Measurements from ENCODE around the gene FBXO31. TPM values are rescaled to one million over a fixed set of nuclear protein-coding genes. Genes with fewer than 3 reads are reported as not detected.

The FBXO31 gene
- total and polyA plus RNA-seq, 9 of the 15 experiments (the other 6 are each of a cell fraction or from before 2014, with no cell fraction given), result 0.18 to 33.3 (median 10.9) TPM

GRCh38 chr16:87363771-87364455, 19.7 kb downstream of the FBXO31 start:
- no peak overlapping the region for H2AFZ ChIP-seq (ENCODE audit: low read depth, low read length)
- H3K9ac ChIP-seq (ENCODE audit: insufficient read depth in 1 of 2, low read depth in 2 of 2, low read length in 2 of 2), result peak overlapping the region in 1 of 2 experiments; percentile 89; a peak in 2 of 4 replicates
- H3K4me3 ChIP-seq, result no peak overlapping the region
- no peaks in the 10 kb centered on the region for H3K9me3 ChIP-seq (replicated peaks; ENCODE audit: control insufficient read depth, insufficient read depth, low read depth, low read length)
- H4K20me1 ChIP-seq (replicated peaks; ENCODE audit: control insufficient read depth, insufficient read depth, low read length), result peaks cover 22% of the 10 kb centered on the region
- no TSS peak for BruUV-seq (replicated peaks)
- intact Hi-C loops (cut with micrococcal nuclease) (no loop called here), in situ Hi-C loops (cut with MboI) (no loop called here)
- FAIRE-seq (no peak), DNase-seq (ENCODE audit: extremely low read depth in 1 of 4, low spot score in 3 of 4) (peak in 2 of 4 experiments; percentile 47 to 63), ATAC-seq (peak; percentile 81)
- ChIA-PET CTCF (ENCODE audit: low intra/inter-chr PET ratio) (no interaction called here), POLR2A (interaction anchor here (0.6 to 2.3 kb wide), 12 partner anchors 10 to 189 kb away, joined by 3 to 13 read pairs (median 4); partner anchors contain the start of gene FBXO31)
- 26% methylated on average over 17 of the region's 17 CpGs for WGBS (ENCODE audit: insufficient coverage, low coverage, missing lambda C conversion rate)
- H3K4me1 ChIP-seq (replicated peaks in 1 of 2; ENCODE audit: control insufficient read depth in 2 of 2, insufficient read depth in 2 of 2, low read length in 2 of 2), result peaks cover 17% of the 10 kb centered on the region in 2 experiments
- peak overlapping the region; percentile 37; the same call in 2 of the 3 replicates for H3K27ac ChIP-seq (ENCODE audit: extremely low read depth, low read depth, low read length)
- no peaks in the 10 kb centered on the region for H3K27me3 ChIP-seq (ENCODE audit: control insufficient read depth in 2 of 2, insufficient read depth in 2 of 2, low read length in 2 of 2)
- peaks cover 55% of the 10 kb centered on the region for H3K79me2 ChIP-seq (ENCODE audit: control insufficient read depth, insufficient read depth, low read length)
- H3K4me2 ChIP-seq (ENCODE audit: insufficient read depth, low read length), result peak overlapping the region; percentile 39; the same call in 1 of the 2 replicates
- H3K9me1 ChIP-seq (ENCODE audit: control insufficient read depth, insufficient read depth, low read length), result peaks cover 2% of the 10 kb centered on the region
- peaks cover 62% of the 10 kb centered on the region for H3K36me3 ChIP-seq (ENCODE audit: control insufficient read depth, insufficient read depth, low read length)
- TF ChIP-seq PYGO2 (tag; IDR thresholded peaks at IDR 0.05) (no peak), C11orf30 (IDR thresholded peaks at IDR 0.05; ENCODE audit: low read depth) (peak; percentile 22; the same call in 1 of the 2 replicates), PBX2 (CRISPR knock-in tag; IDR thresholded peaks at IDR 0.05; ENCODE audit: low read depth) (no peak), PBX2 (tag; conservative IDR thresholded peaks at IDR 0.05; ENCODE audit: low read depth) (peak; percentile 61), RB1 (IDR thresholded peaks at IDR 0.05; ENCODE audit: low read depth) (0 out of 2 replicates have a peak, but pooled peaks have one; percentile 12), CXXC5 (CRISPR knock-in tag; IDR thresholded peaks at IDR 0.05) (peak; percentile 29; the same call in 1 of the 2 replicates), REST (IDR thresholded peaks at IDR 0.05; ENCODE audit: borderline replicate concordance) (0 out of 2 replicates have a peak, but pooled peaks have one; percentile 5), REST (CRISPR knock-in tag; IDR thresholded peaks at IDR 0.05; ENCODE audit: low read depth) (no peak), RBM17 (IDR thresholded peaks at IDR 0.05; ENCODE audit: borderline replicate concordance, low read depth, low read length) (no peak), BCL6 (CRISPR knock-in tag; IDR thresholded peaks at IDR 0.05) (no peak), CCNT2 (IDR thresholded peaks at IDR 0.05; ENCODE audit: borderline replicate concordance, extremely low read depth, insufficient read length, low read depth, low read length) (peak; percentile 14)

All from K562 (cell line).